ENCODE results near the gene TSHZ3.
A peak's percentile ranks its signal among the peaks of the same experiment; 100 is the strongest.

Gene TSHZ3, protein sequence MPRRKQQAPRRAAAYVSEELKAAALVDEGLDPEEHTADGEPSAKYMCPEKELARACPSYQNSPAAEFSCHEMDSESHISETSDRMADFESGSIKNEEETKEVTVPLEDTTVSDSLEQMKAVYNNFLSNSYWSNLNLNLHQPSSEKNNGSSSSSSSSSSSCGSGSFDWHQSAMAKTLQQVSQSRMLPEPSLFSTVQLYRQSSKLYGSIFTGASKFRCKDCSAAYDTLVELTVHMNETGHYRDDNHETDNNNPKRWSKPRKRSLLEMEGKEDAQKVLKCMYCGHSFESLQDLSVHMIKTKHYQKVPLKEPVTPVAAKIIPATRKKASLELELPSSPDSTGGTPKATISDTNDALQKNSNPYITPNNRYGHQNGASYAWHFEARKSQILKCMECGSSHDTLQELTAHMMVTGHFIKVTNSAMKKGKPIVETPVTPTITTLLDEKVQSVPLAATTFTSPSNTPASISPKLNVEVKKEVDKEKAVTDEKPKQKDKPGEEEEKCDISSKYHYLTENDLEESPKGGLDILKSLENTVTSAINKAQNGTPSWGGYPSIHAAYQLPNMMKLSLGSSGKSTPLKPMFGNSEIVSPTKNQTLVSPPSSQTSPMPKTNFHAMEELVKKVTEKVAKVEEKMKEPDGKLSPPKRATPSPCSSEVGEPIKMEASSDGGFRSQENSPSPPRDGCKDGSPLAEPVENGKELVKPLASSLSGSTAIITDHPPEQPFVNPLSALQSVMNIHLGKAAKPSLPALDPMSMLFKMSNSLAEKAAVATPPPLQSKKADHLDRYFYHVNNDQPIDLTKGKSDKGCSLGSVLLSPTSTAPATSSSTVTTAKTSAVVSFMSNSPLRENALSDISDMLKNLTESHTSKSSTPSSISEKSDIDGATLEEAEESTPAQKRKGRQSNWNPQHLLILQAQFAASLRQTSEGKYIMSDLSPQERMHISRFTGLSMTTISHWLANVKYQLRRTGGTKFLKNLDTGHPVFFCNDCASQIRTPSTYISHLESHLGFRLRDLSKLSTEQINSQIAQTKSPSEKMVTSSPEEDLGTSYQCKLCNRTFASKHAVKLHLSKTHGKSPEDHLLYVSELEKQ

GRCh38 chr19:31349160-31349881 lies at the start of gene TSHZ3:
Gene TSHZ3 (minus strand): TSS chr19:31349436. CDS start chr19:31349219, 217 bp downstream.
- peak; percentile 59 for DNase-seq

DNA sequence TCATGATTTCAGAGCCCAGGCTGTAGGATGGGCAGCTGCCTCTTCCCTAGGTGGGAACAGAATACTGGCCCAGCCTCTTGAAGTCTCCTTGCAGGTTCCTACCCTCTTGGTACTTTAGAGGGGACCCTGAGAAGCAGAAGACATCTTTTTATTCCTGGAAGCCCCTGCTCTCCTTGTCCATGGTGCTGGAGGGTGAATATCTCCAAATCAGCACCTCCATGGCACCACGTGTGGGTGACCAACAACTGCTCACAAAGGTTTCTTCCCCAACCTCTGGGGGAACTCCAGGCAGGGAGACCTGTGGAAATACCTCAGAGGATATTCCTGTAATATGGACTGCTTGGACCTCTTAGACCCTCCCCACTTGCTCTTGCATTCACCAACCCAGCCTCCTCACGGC lies 48.1 kb upstream of the TSHZ3 start:
- DNase-seq = no peak

DNA sequence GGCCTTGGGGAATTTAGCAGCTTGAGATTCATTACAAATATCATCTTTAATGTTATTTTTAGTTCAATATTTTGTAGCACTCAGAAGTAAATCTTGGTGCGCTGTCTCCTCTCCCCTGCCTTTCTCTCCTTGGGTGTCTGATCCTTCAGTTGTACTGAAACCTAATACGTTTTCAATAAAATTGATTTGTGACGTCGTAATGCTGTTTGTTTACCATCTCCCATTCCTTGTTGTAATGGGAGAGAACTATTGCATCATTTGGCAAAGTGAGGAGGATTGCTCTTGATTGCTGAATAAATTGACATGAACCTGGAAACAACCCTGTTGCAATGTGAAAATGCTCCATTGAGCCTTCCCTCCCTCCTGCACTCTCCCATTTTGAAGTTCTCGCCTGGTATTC lies 43.2 kb upstream of the TSHZ3 start:
- DNase-seq = no peak

- no peak for DNase-seq
Measured at GRCh38 chr19:31391518-31391917, 42.3 kb upstream of the TSHZ3 start.

DNA sequence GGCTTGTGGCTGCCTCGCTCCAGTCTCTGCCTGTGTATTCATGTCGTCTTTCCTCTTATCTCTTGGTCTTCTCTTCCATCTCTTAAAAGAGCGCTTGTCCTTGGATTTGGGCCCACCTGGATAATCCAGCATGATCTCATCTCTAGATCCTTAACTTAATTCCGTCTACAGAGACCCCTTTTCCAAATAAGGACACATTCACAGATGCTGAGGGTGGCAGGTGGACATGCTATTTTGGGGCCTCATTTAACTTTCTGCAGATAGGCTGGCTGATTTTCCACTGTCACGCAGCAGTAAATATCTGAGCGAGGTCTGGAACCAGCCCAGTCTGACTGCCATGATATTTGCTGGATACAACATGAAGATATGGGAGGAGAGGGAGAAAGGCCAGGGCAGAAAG lies 41.5 kb upstream of the TSHZ3 start:
- DNase-seq = no peak

DNA sequence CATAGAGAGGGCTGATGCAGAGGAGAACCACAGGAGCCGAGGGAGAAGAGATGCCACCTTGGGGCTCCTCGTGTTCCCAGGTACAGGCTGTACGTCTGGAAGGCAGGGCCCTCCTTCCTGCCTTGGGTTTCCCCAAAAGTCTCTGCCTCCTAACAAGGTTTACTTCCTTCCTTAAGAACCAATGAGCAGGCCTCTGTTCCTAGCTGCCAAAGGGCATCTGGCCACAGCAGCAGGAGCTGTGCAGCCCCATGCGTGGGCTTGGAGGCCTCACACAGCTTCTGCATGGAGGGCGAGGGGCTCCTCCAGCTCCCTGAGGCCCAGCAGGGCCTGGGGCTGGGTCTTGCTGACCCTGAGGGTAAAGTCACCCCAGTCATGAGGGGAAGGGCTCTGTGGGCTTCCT lies 40.6 kb upstream of the TSHZ3 start:
- no peak for DNase-seq

GRCh38 chr19:31387717-31388301 lies 38.6 kb upstream of the TSHZ3 start:
- DNase-seq = no peak

DNA sequence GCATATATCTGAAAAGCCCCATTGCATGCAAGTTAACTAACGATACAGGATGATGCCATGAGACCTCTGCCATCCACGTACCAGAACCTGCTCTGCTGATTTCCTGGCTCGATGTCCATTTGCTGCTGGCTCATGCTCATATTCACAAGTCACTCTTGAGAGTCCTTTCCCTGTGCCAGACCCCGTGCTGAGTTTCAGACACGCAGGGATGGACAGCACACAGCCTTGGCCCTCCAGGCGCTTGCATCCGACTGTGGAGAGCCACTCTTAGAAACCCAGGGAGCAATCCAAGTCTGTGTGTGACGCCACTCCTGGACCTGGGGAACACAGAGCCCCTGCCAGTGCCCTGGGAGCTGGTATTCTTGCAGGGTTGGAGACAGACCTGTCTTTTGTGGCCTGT lies 37.6 kb upstream of the TSHZ3 start:
- no peak for DNase-seq

- DNase-seq = no peak
Measured at GRCh38 chr19:31385744-31386143, 36.5 kb upstream of the TSHZ3 start.

- DNase-seq = no peak
Measured at GRCh38 chr19:31383553-31383952, 34.3 kb upstream of the TSHZ3 start.

- no peak for DNase-seq
Measured at GRCh38 chr19:31380854-31381253, 31.6 kb upstream of the TSHZ3 start.

DNA sequence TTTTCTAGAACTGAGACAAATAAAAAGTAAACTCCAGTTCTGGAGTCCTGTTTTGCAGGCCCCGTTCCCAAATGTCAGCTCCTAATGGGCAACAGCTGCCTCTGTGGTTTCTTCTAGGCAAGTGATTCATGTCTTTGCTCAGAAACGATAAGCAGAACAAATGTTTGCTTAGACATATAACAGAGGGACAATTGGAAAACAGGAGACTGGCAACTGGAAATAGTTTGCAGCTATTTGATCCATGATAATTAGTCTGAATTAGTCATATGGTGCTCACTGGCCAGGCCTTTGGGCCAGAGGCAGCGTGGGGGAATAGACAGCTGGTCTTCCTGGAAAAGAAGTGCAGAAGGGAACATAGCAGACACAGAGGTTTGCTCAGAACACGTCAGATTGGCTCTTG lies 29.2 kb upstream of the TSHZ3 start:
- DNase-seq = no peak

GRCh38 chr19:31377736-31378135 lies 28.5 kb upstream of the TSHZ3 start:
- no peak for DNase-seq

- no peak for DNase-seq
Measured at GRCh38 chr19:31372246-31372781, 23.1 kb upstream of the TSHZ3 start.

DNA sequence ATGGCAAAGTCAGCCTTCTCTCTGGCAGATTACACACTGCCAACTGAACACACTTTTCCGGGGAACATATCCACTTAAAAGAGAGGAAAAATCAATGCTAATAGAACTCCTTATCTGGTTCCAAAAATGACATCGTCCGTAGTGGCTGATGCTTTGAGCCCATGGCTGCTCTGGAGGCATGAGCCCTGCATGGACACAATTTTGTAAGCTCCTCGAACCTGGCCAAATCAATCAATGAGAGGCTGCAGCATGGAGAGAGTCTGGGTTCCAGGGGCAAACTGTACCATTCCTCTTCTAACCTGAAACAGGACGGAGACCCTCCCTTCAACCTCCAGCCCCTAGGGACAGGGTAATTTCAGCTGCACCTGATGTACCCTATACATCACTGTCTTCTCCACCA lies 21.0 kb upstream of the TSHZ3 start:
- no peak for DNase-seq

DNA sequence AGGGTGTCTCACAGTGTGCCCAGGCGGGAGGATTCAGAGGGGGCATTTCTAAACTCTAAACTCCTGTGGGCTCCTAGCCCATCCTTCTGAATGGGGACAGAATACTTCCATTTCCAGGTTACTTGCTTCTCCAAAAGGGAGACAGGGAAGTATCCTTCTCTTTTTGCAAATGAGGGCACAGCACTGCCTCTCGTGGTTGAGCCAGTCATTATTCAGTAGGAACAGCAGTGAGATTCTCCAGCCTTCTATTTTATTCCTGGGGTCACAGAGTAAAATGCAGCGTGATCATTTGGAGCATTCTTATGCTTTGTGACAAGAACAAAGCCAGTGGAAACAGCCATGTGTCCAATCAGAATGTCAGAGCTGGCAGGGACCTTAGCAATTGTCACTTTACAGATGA lies 15.7 kb upstream of the TSHZ3 start:
- DNase-seq = no peak

GRCh38 chr19:31361728-31362127 lies 12.5 kb upstream of the TSHZ3 start:
- no peak for DNase-seq

GRCh38 chr19:31357315-31357673 lies 8.1 kb upstream of the TSHZ3 start:
- no peak for DNase-seq

DNA sequence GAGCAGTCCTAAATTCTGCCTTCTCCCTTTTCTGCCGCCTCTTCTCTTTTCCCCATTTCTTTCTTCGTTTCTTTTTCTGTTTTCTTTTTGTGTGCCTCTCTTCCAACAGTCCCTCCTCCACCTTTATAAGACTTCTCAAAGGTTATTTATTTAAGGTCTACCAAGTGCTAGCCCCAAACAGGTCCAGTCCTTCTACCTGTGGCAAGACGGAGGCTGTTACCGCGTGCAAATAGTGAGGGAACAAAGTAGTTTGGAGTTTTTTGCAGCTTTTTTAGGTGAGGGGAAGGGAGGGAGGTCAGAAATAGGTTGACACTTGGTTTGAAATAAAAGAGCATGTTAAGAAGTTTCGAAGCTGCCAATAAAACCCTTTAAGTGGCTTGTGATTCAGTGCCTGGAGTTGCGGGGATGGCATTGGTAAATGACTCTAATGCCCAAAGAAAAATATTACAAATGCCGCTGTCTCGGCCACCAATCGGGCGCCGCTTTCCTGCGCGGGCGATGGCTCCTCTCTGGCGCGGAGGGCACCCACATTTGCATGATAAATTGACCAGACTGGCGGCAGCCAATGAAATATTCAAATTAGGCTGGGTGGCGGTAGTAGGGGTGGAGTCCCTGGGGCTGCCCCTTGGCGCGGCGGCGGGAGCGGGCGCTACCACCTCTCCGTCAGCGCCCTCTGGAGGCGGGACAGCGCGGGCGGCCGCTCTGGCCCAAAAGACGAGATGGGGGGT lies 7.5 kb upstream of the TSHZ3 start:
- DNase-seq = peak; percentile 61

DNA sequence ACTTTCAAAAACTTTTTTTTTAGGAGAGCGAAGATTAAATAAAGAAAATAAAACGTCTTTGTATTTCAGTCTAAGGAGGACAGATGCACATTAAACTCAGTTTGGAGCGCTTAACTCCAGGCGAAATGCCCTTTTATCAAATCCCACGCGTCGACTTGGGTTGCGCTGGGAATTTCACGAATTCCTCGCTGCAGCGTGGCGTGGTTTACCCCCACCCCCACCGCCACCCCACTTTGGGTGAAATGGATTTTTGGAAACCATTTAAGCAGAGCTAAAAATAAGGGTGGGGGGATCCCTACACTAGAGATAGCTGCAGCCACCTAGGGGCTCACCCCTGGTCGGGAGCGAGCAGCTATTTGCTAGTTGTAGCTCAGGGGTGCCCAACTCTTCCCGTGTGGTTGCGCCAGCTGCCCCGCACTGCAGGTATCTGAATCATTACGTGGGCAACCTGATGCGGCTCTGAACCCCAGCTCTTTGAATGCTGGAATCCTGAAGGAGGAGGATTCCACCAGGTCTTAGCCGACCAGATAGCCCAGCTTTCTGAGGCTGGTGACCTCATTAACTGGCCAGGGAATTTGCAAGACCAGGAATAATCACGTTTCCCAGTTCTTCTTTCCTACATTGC lies 6.5 kb upstream of the TSHZ3 start:
- DNase-seq = no peak

Data from CD4-positive, alpha-beta T cell treated with Interleukin-12 subunit alpha and Interleukin-12 subunit beta, for 1 hour (primary cell).